Activated T-helper 9 cell treated with anti-CD3 and anti-CD28 coated beads, Interleukin-2, amount 50 U/mL, for 16 hours (primary cell): ENCODE measurements around the gene MN1.

ENCODE experiments used
- DNase-seq: peaks from one replicate; pipeline ENCODE4 v3.0.0-alpha.2; 2020; ENCODE audit warnings: low read depth

The MN1 gene

DNA sequence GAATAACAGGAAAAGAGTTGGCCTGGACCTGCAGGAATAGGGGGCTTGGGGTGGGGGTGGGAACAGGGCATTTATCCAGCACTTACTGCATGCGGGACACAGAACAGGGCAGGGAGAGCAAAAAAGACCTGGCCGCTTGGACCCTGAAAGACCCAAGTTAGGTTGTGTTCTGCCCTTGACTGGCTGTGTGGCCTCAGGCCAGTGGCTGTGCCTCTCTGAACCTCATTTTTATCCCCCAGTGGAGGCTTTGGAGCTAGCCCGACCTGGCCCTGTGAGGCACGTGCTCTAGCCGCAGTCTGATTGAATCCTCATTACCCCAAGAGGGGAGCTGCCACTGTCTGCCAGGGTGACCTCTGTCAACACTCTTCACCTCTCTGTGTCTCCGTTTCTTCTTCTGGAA is 68.7 kb downstream of the MN1 start:
- no peak for DNase-seq

DNA sequence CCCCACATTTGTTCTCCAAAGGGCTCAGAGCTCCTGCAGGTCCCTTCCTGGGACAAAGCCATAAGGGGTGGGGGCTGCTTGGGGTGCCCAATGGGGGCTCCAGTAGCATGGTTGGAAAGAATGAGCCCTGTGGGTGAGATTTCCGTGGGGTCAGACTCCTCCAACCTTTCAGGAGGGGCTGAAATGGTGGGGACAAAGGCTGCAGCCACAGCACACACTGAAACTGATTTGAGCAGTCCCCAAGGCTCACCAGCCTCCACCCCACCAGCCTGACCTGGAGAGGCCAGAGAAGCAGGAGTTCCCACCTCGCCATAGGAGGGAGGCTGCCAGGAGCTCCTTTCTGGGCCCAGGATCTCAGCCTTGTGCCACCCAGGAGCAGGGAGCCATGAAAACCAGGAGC is 69.2 kb downstream of the MN1 start:
- DNase-seq: no peak

DNA sequence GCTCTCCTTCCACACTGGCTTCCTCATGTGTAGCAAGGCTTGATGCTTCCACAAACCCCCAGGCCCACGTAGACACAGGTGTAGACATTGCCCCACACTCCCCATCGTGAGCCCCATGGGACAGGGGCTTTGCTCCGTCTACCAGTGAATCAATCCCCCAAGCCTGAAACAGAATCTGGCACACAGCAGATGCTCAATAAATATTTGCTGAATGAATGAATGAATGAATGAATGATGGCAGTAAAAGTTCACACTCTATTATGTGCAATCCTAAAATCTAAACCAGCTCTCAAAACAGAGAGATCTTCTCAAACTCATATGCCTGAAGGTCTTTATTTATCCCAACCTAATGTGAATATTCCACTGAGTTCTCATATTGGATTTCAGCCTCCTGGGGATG is 69.9 kb downstream of the MN1 start:
- no peak for DNase-seq

DNA sequence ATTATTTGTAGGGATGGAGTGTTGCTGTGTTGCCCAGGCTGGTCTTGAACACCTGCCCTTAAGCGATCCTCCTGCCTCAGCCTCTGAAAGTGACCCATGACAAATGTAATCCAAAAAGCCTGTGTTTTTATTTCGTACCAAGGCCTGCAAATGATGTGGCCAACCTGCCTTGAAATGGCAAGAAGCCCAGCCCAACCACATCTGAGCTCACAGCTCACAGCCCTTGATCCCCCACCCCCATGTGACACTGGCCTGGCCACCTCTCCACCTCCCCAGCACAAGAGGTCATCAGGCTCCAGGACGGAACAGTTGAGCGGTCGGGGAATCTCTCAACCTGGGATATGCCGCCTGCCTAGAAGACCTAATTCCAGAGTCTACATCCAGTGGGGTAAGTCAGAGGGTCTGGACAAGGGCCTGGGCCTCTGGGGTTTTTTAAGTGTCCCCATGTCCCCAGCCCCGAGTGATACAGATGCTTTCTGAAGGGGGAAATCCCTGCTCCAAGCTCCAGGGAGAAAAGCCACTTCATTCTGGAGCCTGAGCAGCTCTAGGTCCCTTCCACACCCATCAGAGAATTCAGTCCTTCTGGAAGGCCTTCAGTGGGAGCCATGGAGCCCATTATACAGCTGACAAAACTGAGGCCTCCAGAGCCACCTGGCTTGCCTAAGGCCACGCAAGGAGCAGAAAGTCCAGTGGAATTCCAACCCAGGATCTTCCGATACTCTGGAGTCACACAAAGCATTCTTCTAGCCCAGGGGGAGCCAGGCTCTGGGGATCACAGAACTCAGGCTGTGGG is 70.7 kb downstream of the MN1 start:
- no peak for DNase-seq

DNA sequence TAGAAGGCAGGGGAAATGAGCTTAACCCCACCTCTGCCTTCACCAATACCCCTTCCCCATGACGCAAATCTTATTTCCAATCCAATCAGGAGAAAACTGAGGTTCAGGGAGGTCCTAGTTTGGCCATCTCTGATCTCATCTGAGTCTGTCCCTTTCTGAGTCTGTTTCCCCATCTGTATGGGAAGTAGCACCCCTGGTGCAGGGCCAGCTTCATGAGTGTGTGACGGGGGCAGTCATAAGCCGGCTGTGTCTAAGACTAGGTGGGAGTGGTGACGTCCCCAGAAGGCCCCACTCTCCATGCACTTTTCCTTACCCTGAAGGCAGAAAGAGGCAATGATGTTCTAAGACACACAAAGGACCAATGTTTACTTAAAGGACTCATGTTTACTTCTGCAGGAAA is 72.3 kb downstream of the MN1 start:
- DNase-seq: no peak

DNA sequence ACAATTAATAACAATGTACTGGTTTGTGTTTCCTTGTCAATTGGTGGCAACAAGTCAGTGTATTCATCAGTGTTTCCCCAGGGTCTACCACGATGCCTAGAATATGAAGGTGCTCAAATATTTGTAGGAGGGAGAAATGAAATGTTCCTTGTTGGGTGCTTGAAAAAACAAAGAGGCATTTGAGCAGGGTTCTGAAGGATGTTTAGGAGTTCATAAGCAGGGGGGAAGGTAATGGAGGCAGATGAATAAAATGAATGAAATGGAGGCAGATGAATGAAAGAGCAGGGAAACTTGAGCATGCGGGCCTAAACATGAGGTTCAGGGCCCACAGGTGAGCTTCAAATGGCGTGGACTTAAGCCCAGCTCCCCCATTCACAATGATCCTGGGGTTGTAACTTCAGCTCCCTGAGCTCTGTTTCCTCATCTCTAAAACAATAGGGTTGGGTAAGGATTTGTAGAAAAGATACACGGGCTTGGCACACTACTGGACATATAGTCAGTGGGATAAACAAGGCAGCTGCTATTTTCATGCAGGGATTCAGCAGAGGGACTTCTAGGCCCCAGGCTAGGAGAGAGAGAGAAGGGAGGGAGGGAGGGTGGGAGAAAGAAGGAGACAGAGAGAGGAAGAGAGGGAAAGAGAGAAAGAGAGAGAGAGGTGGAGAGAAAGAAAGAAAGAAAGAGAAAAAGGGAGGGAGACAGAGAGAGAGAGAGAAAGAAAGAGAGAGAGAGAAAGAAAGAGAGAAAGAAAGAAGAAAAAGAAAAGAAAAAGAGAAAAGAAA is 73.7 kb downstream of the MN1 start:
- no peak for DNase-seq

DNA sequence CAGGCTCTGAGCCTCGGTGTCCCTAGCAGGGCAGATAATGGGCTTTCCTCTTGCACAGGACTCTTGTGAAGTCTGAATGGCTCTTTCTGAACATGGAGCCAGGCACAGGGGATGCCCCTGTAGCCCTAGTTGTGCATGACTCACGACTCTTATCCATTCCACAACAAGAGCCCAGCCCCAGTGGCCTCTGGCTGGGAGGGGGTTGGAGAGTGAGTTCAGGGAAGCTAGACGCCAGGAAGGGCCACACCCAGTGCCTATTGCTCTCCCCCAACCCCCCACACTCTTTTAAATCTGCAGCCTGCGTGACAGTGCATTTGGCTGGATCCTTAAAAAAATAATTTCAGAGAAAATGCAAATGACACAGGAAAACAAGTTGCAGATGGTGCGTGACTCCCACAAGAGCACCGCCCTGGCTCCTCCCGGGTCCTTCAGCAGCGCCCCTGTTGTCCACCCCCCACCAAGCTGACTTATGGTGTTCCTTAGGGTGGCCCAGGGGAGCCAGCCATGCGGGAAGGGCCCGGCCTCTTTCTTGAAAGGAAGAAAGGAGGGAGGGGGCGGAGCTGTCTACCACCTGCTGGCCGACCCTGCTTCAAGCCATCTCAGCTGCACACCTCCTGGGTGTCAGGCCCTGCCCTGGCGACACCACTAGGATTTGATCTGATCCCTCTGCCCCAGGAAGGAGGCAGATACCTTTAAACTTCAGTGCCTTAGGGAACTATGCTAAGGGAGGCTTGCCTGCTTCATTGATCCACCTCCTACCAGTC is 74.7 kb downstream of the MN1 start:
- DNase-seq: no peak

DNA sequence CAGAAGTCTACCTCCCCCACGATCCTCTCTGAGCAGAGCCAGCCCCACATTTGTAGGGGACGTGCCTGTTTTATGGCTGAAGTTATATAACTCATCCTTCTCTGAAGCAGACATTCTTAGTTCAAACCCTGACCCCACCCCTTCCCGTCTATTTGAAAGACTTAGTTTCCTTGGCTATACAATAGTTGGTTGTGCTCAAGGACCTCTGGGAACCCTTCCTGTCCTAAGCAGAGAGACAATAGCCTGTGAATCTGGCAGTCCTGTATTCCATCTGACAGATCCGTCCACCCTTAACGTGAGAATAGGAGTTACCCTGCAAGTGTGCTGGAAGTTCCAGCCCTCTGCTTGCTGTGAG is 75.2 kb downstream of the MN1 start:
- no peak for DNase-seq

DNA sequence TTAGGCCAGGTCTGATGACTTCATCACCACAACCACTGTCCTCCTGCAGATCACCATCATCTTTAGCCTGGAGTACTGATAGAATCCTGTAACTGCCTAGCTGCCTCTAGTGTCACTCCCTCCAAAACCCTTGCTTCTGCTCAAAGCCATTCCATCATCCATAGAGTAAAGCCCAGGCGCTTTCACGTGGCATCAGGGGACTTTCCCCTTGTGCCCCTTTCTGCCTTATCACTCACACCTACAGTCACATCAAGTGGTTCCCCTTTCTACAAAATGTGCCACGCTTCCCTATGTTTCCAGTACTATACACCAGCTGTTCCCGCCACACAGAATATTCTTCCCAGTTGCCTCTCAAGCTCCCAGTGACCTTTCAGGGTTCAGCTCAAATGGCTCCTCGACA is 75.9 kb downstream of the MN1 start:
- DNase-seq: no peak

DNA sequence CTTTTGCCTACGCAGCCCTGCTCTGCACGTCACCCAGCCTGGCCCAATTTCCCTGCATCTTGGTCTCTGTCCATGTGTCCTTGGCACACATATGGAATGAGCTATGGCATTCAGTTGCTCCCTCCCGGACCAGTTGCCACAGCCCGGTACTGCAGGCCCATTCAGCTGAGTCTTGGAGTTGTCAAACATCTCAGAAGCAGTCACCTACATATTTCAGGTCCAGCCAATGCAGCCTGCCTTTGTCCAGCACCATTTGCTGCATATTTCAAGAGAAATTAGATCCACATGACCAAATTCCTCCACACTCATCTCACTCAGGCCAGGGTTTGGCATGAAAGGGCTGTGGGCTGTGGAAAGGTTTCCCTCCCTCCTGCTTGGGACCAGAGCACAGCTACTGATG is 76.8 kb downstream of the MN1 start:
- no peak for DNase-seq

DNA sequence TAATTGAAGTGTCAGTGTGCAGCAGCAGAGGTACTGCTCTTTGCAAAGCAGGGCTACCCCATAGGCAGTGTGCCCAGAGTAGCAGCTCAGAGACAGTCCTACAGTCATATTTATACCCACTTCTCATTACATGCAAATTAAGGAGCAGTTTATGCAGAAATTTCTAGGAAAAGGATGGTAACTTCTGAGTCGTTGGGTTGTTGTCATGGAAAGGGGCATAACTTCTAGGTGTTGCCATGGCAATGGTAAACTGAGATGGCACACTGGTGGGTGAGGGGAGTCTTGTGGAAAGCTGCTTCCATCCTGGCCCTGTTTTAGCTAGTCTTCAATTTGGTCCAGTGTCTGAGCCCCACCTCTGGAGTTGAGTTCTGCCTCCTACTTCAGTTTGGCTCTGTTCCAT is 77.4 kb downstream of the MN1 start:
- no peak for DNase-seq

DNA sequence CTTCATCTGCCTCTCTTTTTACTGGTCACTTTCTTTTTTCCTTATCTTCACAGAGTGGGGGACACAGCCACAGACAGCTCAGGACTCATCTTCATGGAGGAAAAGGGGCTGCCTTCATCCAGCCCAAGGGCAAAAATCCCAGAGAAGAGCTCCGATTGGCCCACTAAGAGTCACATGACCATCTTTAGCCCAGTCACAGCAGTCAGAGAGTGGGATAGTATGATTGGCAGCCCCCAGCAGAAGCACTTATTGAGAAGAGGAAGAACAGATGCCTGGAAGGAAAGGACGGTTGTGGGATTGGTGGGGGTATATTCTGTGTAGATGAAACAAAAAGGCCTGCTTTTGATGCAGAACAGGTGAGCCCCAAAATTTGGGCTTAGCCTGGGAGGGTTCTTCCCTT is 77.8 kb downstream of the MN1 start:
- no peak for DNase-seq

DNA sequence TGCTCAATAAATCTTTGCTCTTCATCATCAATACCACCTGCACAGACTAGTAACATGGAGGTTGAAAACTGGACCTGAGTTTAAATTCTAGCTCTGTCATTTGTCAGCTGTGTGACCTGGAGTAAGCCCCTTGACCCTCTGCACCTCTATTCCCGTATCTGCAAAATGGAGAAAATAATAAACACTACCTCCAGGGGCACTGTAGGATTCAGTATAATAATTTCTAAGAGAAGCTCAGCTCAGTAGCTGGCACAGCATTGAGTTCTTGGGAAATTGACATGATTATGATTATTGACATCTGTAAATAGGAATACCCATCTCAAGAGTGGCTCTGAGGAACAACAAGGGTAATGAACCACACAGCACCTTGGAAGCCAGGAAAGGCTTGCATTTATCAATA is 78.4 kb downstream of the MN1 start:
- DNase-seq: no peak

DNA sequence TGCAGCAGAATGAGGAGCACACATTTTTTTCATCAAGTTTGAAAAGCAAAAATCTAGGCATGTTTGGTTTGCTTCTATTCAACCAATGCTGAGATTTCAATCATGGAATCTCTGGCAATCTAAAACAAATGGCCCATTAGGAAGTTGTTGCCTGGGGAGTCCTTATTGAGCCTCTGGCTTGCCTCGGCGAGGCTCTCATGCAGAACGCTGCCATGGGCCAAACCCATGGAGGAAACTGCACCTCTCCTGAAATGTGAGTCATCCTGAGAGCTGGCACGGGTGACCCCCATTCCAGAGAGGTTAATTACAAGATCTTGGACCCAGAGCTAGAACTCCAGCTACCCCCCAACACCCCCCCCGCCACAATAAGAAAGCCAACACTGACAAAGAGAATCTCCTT is 80.7 kb downstream of the MN1 start:
- DNase-seq: no peak

DNA sequence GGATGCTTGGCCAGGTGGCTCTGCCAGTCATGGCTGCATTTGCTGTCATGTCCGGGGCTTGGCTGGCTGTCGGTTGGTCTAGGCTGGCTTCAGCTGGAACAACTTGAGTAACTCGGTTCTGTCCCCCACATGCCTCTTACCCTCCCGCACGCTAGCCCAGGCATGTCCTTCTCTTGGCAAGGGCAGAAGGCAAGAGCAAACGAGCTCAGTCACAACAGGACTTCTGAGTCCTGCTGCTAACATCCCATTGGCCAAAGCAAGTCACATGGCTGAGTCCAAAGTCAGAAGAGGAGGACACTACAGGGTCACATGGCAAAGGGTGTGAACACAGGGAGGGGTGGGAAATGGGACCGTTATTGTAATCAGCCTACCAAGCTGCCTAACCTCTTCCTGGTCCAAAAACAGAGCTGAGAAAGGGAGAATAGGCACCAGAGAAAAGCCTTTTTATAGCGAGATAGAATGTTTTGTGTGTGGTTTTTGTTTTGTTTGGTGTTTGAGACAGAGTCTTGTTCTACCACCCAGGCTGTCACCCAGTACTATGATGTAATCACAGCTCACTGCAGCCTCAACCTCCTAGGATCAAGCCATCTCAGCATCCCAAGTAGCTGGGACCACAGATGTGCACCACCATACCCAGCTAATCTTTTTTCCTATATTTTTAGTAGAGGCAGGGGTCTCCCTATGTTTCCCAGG is 81.9 kb downstream of the MN1 start:
- no peak for DNase-seq

DNA sequence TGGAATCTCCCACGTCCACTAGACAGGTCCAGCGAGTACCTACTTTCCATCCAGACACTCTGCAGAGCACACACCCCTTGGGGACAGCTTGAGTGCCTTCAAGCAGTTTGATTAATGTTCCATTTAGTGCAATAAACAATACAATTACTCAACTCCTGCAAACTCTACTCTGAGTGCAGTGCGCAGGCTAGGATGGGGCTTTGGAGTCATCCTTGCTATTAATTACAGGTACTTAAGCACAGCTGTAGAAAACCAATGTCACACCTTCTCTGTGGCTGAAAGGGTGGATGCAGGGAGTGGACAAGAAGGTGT is 82.6 kb downstream of the MN1 start:
- DNase-seq: no peak

DNA sequence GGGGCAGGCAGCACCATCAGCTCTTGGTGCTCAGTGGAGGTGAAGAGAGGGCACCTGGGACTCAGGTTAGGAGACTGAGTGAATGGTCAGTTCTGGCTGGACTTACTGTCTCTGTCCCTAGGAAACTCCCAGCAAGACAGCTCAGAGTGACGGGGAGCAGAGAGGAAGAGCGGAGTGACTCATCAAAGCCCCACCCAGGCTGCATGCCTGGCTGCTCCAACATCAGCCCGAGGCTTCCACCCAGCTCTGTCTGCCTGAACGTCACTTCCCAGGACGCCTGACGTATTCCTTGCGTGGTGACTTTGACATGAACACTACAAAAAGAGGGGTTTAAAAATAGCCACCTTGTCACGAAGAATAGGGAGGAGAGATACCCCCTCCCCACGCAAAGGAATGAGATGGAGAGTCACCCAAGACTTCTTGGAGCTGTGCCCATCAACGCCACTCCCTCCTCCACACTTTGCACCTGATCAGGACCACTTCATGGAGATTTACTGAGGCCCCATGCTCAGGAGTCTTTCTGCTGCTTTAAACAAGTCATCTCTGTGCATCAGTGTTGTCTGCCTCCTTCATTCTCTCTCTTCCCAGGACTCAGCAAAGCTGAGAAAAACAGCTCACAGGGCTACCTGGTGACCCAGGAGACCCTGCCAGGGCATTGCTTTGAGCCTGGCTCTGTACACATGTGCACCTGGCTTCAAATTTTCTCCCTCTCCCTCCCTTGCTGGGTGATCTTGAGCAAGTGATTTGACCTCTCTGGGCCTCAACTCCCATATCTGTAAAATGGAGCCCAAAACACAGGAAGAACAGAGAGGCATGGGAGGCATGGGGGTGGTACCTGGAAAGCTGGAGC is 83.1 kb downstream of the MN1 start:
- no peak for DNase-seq

DNA sequence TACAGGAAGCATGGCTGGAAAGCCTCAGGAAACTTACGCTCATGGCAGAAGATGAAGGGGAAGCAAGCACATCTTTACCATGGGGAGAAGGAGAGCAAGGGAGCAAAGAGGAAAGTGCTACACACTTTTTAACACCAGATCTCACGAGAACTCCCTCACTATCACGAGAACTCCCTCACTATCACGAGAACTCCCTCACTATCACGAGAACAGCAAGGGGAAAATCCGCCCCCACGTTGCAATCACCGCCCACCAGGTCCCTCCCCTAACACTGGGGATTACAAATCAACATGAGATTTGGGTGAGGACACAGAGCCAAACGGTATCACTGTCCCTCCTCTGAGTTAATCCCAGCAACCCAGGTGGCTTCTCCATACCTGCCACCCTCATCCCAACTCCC is 84.5 kb downstream of the MN1 start:
- DNase-seq: no peak

DNA sequence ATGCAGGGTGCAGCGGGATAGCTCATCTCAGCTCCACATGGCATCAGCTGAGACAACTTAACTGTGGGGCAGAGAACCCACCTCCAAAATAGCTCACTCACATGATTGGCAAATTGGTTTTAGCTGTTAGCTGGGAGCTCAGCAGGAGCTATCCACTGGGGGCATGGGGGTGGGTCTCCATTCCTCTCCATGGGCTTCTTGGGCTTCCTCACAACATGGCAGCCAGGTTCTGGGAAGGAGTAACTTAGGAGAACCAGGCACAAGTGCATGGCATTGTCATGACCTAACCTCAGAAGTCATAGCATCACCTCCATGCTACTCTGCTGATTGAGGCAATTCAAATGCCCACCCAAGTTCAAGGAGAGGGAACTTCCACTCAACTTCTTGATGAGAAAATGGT is 85.5 kb downstream of the MN1 start:
- no peak for DNase-seq

DNA sequence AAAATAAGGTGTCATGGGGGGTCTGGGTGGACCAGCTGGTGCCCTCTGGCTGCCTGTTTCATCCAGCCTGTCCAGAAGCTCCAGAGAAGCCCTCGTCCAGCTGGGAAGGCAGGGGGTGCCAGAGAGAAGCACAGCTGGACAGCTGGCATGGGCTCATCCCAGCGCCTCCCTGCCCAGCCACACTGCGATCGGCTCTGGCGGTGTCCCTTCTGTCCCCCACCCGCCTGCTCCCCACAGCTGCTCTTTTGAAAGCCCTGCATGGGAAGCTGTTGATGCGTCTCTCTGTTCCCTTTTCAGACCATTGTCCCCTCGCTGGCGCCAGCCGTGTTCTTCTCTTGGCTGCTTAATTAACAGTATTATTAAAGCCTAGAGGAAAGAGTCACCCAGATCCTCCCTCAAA is 86.5 kb downstream of the MN1 start:
- no peak for DNase-seq

DNA sequence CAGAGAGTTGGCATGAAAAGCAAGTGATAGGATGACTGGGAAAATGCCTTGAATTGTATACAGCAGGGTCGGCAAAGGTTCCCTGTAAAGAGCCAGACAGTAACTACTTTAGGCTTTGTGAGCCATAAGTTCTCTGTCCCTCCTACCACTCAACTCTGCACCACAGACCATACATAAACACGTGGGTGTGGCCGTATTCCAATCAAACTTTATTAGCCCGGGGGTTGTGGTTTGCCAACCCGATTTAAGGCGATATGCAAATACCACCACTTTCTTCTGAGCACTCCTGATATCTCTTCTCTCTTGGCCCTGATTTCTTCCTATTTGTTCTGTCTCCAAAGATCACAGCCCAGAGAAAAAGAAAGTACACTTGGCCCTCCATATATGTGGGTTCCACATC is 87.5 kb downstream of the MN1 start:
- no peak for DNase-seq

DNA sequence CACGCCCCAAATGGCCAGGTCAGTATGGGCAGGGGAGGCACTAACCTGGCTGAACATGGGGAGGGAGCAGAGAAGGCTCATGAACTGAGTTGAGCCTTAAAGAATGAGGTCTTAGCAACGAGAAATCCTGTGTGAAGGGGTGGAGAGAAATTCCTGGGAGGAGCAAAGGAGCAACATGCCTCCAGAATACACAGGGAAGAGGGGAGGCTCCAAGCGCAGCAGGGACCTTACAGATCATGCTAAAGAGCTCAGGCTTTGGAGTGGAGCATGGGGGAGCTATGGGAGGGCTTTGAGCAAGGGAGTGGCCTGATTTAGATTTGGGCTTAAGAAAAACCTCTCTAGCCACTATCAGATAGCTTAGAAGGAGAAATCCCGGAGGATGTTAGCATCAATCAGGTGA is 88.1 kb downstream of the MN1 start:
- no peak for DNase-seq
